SK-N-SH (cell line): ENCODE measurements around the gene ZNF304.

ENCODE experiments used
- EP300 ChIP-seq, 2 experiments: IDR thresholded peaks; 2 replicates each; pipeline versions ENCODE4 v1.4.0 to v1.6.1; 2012; ENCODE audit warnings: borderline replicate concordance in 1 of 2, low read depth in 1 of 2, low read length in 1 of 2
- FOSL2 ChIP-seq: IDR thresholded peaks from 2 replicates; pipeline ENCODE4 v1.4.0; 2012; ENCODE audit warnings: low read depth, mild to moderate bottlenecking, moderate library complexity, borderline replicate concordance
- GABPA ChIP-seq: IDR thresholded peaks from 2 replicates; pipeline ENCODE4 v1.4.0; 2012; ENCODE audit warnings: low read depth, mild to moderate bottlenecking
- MXI1 ChIP-seq: IDR thresholded peaks from 2 replicates; pipeline ENCODE4 v1.6.1; 2012; ENCODE audit warnings: mild to moderate bottlenecking, low read depth, low read length, improper control_type of control experiment
- NRF1 ChIP-seq: IDR thresholded peaks from 2 replicates; pipeline ENCODE4 v1.6.1; 2012; ENCODE audit warnings: low read depth, mild to moderate bottlenecking, low read length
- RFX5 ChIP-seq: IDR thresholded peaks from 2 replicates; pipeline ENCODE4 v1.6.1; 2012; ENCODE audit warnings: mild to moderate bottlenecking, improper control_type of control experiment, low read length
- RXRA ChIP-seq: IDR thresholded peaks from 2 replicates; pipeline ENCODE4 v1.4.0; 2012; ENCODE audit warnings: low read depth, mild to moderate bottlenecking, borderline replicate concordance
- SMC3 ChIP-seq: IDR thresholded peaks from 2 replicates; pipeline ENCODE4 v1.6.1; 2012; ENCODE audit warnings: low read depth, low read length, improper control_type of control experiment
- TF ChIP-seq, protein P1 (sequence below): fragments of 200-600 bp; sonication (generic); IDR thresholded peaks from 2 replicates; pipeline ENCODE4 v1.6.1; 2017; ENCODE audit warnings: antibody characterized with exemption, mild to moderate bottlenecking, moderate library complexity
- TF ChIP-seq, protein P2 (sequence below): IDR thresholded peaks from 2 replicates; pipeline ENCODE4; 2012
- TF ChIP-seq, protein P3 (sequence below): IDR thresholded peaks from 2 replicates; pipeline ENCODE4 v1.4.0; 2012; ENCODE audit warnings: low read depth, borderline replicate concordance
- TF ChIP-seq, protein P4 (sequence below): fragments of 150-350 bp; IDR thresholded peaks from 2 replicates; pipeline ENCODE4 v1.6.1; 2017; ENCODE audit warnings: antibody characterized with exemption, low read length, low read depth, borderline replicate concordance

DNA sequence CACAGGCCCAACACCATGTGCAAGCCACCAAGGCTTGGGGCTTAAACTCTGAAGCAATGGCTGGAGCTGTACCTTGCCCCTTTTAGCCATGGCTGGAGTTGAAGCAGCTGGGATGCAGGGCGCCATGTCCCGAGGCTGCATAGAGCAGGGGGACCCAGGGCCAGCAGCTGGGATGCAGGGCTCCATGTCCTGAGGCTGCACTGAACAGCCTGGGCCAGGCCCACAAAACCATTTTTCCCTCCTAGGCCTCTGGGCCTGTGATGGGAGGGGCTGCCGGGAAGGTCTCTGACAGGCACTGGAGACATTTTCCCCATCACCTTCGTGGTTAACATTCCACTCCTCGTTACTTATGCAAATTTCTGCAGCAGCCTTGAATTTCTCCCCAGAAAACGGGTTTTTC, 23.1 kb downstream of the ZNF304 start:
- no peak for TF ChIP-seq RXRA
- TF ChIP-seq, protein P1, sequence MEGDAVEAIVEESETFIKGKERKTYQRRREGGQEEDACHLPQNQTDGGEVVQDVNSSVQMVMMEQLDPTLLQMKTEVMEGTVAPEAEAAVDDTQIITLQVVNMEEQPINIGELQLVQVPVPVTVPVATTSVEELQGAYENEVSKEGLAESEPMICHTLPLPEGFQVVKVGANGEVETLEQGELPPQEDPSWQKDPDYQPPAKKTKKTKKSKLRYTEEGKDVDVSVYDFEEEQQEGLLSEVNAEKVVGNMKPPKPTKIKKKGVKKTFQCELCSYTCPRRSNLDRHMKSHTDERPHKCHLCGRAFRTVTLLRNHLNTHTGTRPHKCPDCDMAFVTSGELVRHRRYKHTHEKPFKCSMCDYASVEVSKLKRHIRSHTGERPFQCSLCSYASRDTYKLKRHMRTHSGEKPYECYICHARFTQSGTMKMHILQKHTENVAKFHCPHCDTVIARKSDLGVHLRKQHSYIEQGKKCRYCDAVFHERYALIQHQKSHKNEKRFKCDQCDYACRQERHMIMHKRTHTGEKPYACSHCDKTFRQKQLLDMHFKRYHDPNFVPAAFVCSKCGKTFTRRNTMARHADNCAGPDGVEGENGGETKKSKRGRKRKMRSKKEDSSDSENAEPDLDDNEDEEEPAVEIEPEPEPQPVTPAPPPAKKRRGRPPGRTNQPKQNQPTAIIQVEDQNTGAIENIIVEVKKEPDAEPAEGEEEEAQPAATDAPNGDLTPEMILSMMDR, result no peak
- no peak for TF ChIP-seq MXI1
- TF ChIP-seq, protein P2, sequence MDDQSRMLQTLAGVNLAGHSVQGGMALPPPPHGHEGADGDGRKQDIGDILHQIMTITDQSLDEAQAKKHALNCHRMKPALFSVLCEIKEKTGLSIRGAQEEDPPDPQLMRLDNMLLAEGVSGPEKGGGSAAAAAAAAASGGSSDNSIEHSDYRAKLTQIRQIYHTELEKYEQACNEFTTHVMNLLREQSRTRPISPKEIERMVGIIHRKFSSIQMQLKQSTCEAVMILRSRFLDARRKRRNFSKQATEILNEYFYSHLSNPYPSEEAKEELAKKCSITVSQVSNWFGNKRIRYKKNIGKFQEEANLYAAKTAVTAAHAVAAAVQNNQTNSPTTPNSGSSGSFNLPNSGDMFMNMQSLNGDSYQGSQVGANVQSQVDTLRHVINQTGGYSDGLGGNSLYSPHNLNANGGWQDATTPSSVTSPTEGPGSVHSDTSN, result no peak
- TF ChIP-seq, protein P3, sequence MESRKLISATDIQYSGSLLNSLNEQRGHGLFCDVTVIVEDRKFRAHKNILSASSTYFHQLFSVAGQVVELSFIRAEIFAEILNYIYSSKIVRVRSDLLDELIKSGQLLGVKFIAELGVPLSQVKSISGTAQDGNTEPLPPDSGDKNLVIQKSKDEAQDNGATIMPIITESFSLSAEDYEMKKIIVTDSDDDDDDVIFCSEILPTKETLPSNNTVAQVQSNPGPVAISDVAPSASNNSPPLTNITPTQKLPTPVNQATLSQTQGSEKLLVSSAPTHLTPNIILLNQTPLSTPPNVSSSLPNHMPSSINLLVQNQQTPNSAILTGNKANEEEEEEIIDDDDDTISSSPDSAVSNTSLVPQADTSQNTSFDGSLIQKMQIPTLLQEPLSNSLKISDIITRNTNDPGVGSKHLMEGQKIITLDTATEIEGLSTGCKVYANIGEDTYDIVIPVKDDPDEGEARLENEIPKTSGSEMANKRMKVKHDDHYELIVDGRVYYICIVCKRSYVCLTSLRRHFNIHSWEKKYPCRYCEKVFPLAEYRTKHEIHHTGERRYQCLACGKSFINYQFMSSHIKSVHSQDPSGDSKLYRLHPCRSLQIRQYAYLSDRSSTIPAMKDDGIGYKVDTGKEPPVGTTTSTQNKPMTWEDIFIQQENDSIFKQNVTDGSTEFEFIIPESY, result no peak
- TF ChIP-seq EP300 (IDR thresholded peaks at IDR 0.05; ENCODE audit: borderline replicate concordance in 1 of 2, low read depth in 1 of 2, low read length in 1 of 2), result no peak
- TF ChIP-seq, protein P4, sequence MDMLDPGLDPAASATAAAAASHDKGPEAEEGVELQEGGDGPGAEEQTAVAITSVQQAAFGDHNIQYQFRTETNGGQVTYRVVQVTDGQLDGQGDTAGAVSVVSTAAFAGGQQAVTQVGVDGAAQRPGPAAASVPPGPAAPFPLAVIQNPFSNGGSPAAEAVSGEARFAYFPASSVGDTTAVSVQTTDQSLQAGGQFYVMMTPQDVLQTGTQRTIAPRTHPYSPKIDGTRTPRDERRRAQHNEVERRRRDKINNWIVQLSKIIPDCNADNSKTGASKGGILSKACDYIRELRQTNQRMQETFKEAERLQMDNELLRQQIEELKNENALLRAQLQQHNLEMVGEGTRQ, result no peak
- TF ChIP-seq FOSL2, result no peak
- TF ChIP-seq GABPA, result no peak
- no peak for TF ChIP-seq RFX5
- no peak for TF ChIP-seq NRF1
- TF ChIP-seq SMC3, result no peak
